WTC11 (cell line): ENCODE measurements around the gene MCMBP. TPM values are rescaled to one million over a fixed set of nuclear protein-coding genes. Genes with fewer than 3 reads are reported as not detected.

ENCODE experiments used
- ATAC-seq: fragments of 200-7000 bp; cut with Tn5 transposase; 2 replicates; pipeline ENCODE4 v1.10.0; 2021; ENCODE audit warnings: mild to moderate bottlenecking, moderate library complexity
- CTCF ChIA-PET: fragments of 300-600 bp; sonication (Branson Sonifier 250); formaldehyde crosslinking; loops from one replicate; lab custom pipeline; 2021; ENCODE audit warnings: antibody characterized with exemption; lab: Charles Lee
- POLR2A ChIA-PET: fragments of 350-600 bp; sonication (Branson Sonifier 250); formaldehyde crosslinking; loops from one replicate; lab custom pipeline; 2021; ENCODE audit warnings: antibody characterized with exemption; lab: Charles Lee
- DNase-seq: peaks from one replicate; pipeline ENCODE4 v3.0.0; 2021; ENCODE audit warnings: low spot score
- H3K27ac Mint-ChIP-seq: 2 replicates; pipeline ENCODE4 v1.8.0; 2021; ENCODE audit warnings: mixed read lengths
- H3K27me3 Mint-ChIP-seq: 2 replicates; pipeline ENCODE4 v1.8.0; 2021; ENCODE audit warnings: low read depth, mild to moderate bottlenecking, moderate library complexity, mixed read lengths
- H3K36me3 Mint-ChIP-seq: 2 replicates; pipeline ENCODE4 v1.8.0; 2021; ENCODE audit warnings: mixed read lengths
- H3K4me1 Mint-ChIP-seq: 2 replicates; pipeline ENCODE4 v1.8.0; 2022; ENCODE audit warnings: mixed read lengths
- H3K4me3 Mint-ChIP-seq: 2 replicates; pipeline ENCODE4 v1.8.0; 2021; ENCODE audit warnings: mild to moderate bottlenecking, moderate library complexity, mixed read lengths
- H3K9me3 Mint-ChIP-seq: 2 replicates; pipeline ENCODE4 v1.8.0; 2021; ENCODE audit warnings: mixed read lengths
- CDX4 ChIP-seq: fragments of 250-450 bp; sonication (Bioruptor Pico); IDR thresholded peaks from 2 replicates; pipeline ENCODE4 v1.9.0; 2021; ENCODE audit warnings: moderate library complexity, mild to moderate bottlenecking, inconsistent platforms, borderline replicate concordance
- E2F1 ChIP-seq: sonication (generic); formaldehyde crosslinking; IDR thresholded peaks from 2 replicates; pipeline ENCODE4 v1.8.0; 2022; ENCODE audit warnings: mild to moderate bottlenecking, missing genetic modification reagents
- ETV6 ChIP-seq: sonication (generic); formaldehyde crosslinking; IDR thresholded peaks from 2 replicates; pipeline ENCODE4 v1.8.1; 2022; ENCODE audit warnings: mild to moderate bottlenecking, missing genetic modification reagents
- FOXP4 ChIP-seq: sonication (generic); formaldehyde crosslinking; IDR thresholded peaks from 2 replicates; pipeline ENCODE4 v1.8.0; 2022; ENCODE audit warnings: mild to moderate bottlenecking, missing genetic modification reagents
- GRHL2 ChIP-seq: fragments of 250-450 bp; sonication (Bioruptor Pico); IDR thresholded peaks from 2 replicates; pipeline ENCODE4 v1.8.0; 2022; ENCODE audit warnings: mild to moderate bottlenecking, moderate library complexity; ENCODE audit not compliant: insufficient replicate concordance, severe bottlenecking
- GTF2I ChIP-seq: fragments of 250-450 bp; sonication (Bioruptor Pico); conservative IDR thresholded peaks from 2 replicates; pipeline ENCODE4 v1.4.0; 2021; ENCODE audit warnings: mild to moderate bottlenecking
- JUN ChIP-seq: sonication (generic); formaldehyde crosslinking; IDR thresholded peaks from 2 replicates; pipeline ENCODE4 v1.8.0; 2023; ENCODE audit warnings: mild to moderate bottlenecking, missing genetic modification reagents
- NFE2L1 ChIP-seq: sonication (generic); formaldehyde crosslinking; IDR thresholded peaks from 2 replicates; pipeline ENCODE4 v1.8.1; 2023; ENCODE audit warnings: missing genetic modification reagents
- NR3C1 ChIP-seq: sonication (generic); formaldehyde crosslinking; conservative IDR thresholded peaks from 2 replicates; pipeline ENCODE4 v1.8.1; 2023; ENCODE audit warnings: low read depth, mild to moderate bottlenecking, missing genetic modification reagents
- PRDM15 ChIP-seq: sonication (generic); formaldehyde crosslinking; IDR thresholded peaks from 2 replicates; pipeline ENCODE4 v1.8.0; 2022; ENCODE audit warnings: missing genetic modification reagents
- PREB ChIP-seq: sonication (generic); formaldehyde crosslinking; IDR thresholded peaks from 2 replicates; pipeline ENCODE4 v1.8.1; 2022; ENCODE audit warnings: mild to moderate bottlenecking, missing genetic modification reagents, moderate library complexity, borderline replicate concordance
- SMAD3 ChIP-seq: sonication (generic); formaldehyde crosslinking; IDR thresholded peaks from 2 replicates; pipeline ENCODE4 v1.8.0; 2022; ENCODE audit warnings: missing genetic modification reagents, mild to moderate bottlenecking, borderline replicate concordance
- SOX15 ChIP-seq: fragments of 250-450 bp; sonication (Bioruptor Pico); IDR thresholded peaks from 2 replicates; pipeline ENCODE4 v1.9.0; 2021; ENCODE audit warnings: mild to moderate bottlenecking
- ZBTB21 ChIP-seq: sonication (generic); formaldehyde crosslinking; IDR thresholded peaks from 2 replicates; pipeline ENCODE4 v1.8.1; 2023; ENCODE audit warnings: mild to moderate bottlenecking, missing genetic modification reagents, borderline replicate concordance
- ZNF121 ChIP-seq: sonication (generic); formaldehyde crosslinking; IDR thresholded peaks from 2 replicates; pipeline ENCODE4 v1.8.0; 2023; ENCODE audit warnings: missing genetic modification reagents
- total RNA-seq: library from RNA; stranded (reverse); gene quantifications from 3 replicates; pipeline ENCODE4 v1.2.3, GENCODE V29; 2021

Gene MCMBP
- total RNA-seq, 1 experiment from 2014 or later: 64.7 TPM

- no peaks in the 10 kb centered on the region; the same call in 1 of the 2 replicates for H3K9me3 Mint-ChIP-seq
- CTCF ChIA-PET: interaction anchor here (1.2 kb wide), 1 partner anchor 36 kb away, joined by 3 read pairs; no protein-coding TSS in a partner anchor
- POLR2A ChIA-PET: interaction anchor here (0.5 kb wide), 1 partner anchor 411 kb away, joined by 3 read pairs; no protein-coding TSS in a partner anchor
- no peak overlapping the region for H3K27ac Mint-ChIP-seq
- peaks cover 40% of the 10 kb centered on the region for H3K36me3 Mint-ChIP-seq
- no peaks in the 10 kb centered on the region for H3K27me3 Mint-ChIP-seq
- no peak overlapping the region for H3K4me3 Mint-ChIP-seq
- DNase-seq: no peak
- ATAC-seq: no peak
- TF ChIP-seq NR3C1 (CRISPR knock-in tag): no peak
- no peak for TF ChIP-seq PREB (CRISPR knock-in tag)
- TF ChIP-seq NFE2L1 (CRISPR knock-in tag): no peak
- H3K4me1 Mint-ChIP-seq: peaks cover 14% of the 10 kb centered on the region
Observed at GRCh38 chr10:119896061-119896655, 23.5 kb upstream of the MCMBP start.

- Mint-ChIP-seq H3K4me3 (peak overlapping the region; percentile 93), H3K27ac (no peak overlapping the region; the same call in 1 of the 2 replicates), H3K4me1 (peaks cover 18% of the 10 kb centered on the region), H3K36me3 (peaks cover 38% of the 10 kb centered on the region), H3K27me3 (peaks cover 5% of the 10 kb centered on the region; the same call in 1 of the 2 replicates), H3K9me3 (peaks cover 12% of the 10 kb centered on the region)
- DNase-seq: no peak
- TF ChIP-seq CDX4 (CRISPR knock-in tag) (no peak), NFE2L1 (CRISPR knock-in tag) (no peak), PREB (CRISPR knock-in tag) (no peak), SOX15 (CRISPR knock-in tag) (no peak), SMAD3 (CRISPR knock-in tag) (no peak), ZNF121 (CRISPR knock-in tag) (no peak), ZBTB21 (CRISPR knock-in tag) (no peak), FOXP4 (CRISPR knock-in tag) (no peak), E2F1 (CRISPR knock-in tag) (no peak)
- ChIA-PET POLR2A (interaction anchor here (0.7 to 2.0 kb wide), 2 partner anchors 22 to 192 kb away, joined by 6 to 8 read pairs; no protein-coding TSS in a partner anchor), CTCF (no interaction called here)
- ATAC-seq: no peak
Observed at GRCh38 chr10:119893845-119894427, 21.3 kb upstream of the MCMBP start.

GRCh38 chr10:119893074-119893473 lies 20.4 kb upstream of the MCMBP start:
- Mint-ChIP-seq H3K9me3 (peaks cover 12% of the 10 kb centered on the region), H3K27ac (peak overlapping the region; percentile 96; the same call in 1 of the 2 replicates), H3K36me3 (peaks cover 29% of the 10 kb centered on the region), H3K27me3 (peaks cover 5% of the 10 kb centered on the region; the same call in 1 of the 2 replicates), H3K4me1 (peaks cover 22% of the 10 kb centered on the region), H3K4me3 (peak overlapping the region; percentile 93)
- ATAC-seq (peak; percentile 4; the same call in 1 of the 2 replicates), DNase-seq (no peak)
- ChIA-PET POLR2A (interaction anchor here (1.0 to 2.0 kb wide), 4 partner anchors 20 to 168 kb away, joined by 3 to 8 read pairs (median 6); partner anchors contain the start of genes INPP5F and MCMBP), CTCF (interaction anchor here (0.9 to 1.5 kb wide), 5 partner anchors 12 to 206 kb away, joined by 3 to 6 read pairs (median 4); partner anchors contain the start of gene MCMBP)
- no peak for TF ChIP-seq ETV6
- TF ChIP-seq PRDM15: no peak
- no peak for TF ChIP-seq FOXP4 (CRISPR knock-in tag)
- no peak for TF ChIP-seq JUN (CRISPR knock-in tag)
- TF ChIP-seq CDX4 (CRISPR knock-in tag): no peak
- TF ChIP-seq GRHL2: no peak
- no peak for TF ChIP-seq GTF2I (CRISPR knock-in tag)
